HG03280 (cell line): ENCODE data around the gene NID1.
"Not testable (repeated sequence)": the region's sequence is repeated elsewhere in the genome, so short reads cannot be mapped to it uniquely, and the experiment has no call there.

Experiments used
- ATAC-seq: cut with Tn5 transposase; IDR thresholded peaks from one replicate; pipeline ENCODE4 v1.9.1; 2021; ENCODE audit warnings: mild to moderate bottlenecking, moderate library complexity; ENCODE audit not compliant: unreplicated experiment

Gene NID1

GRCh38 chr1:236095705-236096520 lies 31.0 kb upstream of the NID1 start:
- no peak for ATAC-seq

GRCh38 chr1:236092899-236093298 lies 28.0 kb upstream of the NID1 start:
- ATAC-seq: no peak

- no peak for ATAC-seq
Observed at GRCh38 chr1:236091933-236092318, 27.0 kb upstream of the NID1 start.

- no peak for ATAC-seq
Observed at GRCh38 chr1:236090741-236091147, 25.9 kb upstream of the NID1 start.

GRCh38 chr1:236089046-236089773 lies 24.3 kb upstream of the NID1 start:
- no peak for ATAC-seq

GRCh38 chr1:236086537-236086936 lies 21.6 kb upstream of the NID1 start:
- no peak for ATAC-seq

- ATAC-seq: no peak
Observed at GRCh38 chr1:236085545-236086159, 20.8 kb upstream of the NID1 start.

- no peak for ATAC-seq
Observed at GRCh38 chr1:236084386-236084730, 19.5 kb upstream of the NID1 start.

- ATAC-seq: no peak
Observed at GRCh38 chr1:236083650-236084385, 18.9 kb upstream of the NID1 start.

GRCh38 chr1:236082526-236082925 lies 17.6 kb upstream of the NID1 start:
- ATAC-seq: no peak

GRCh38 chr1:236081546-236082227 lies 16.8 kb upstream of the NID1 start:
- ATAC-seq: no peak

GRCh38 chr1:236079703-236080102 lies 14.8 kb upstream of the NID1 start:
- no peak for ATAC-seq

GRCh38 chr1:236078993-236079392 lies 14.1 kb upstream of the NID1 start:
- no peak for ATAC-seq

GRCh38 chr1:236078077-236078476 lies 13.2 kb upstream of the NID1 start:
- not testable (repeated sequence) for ATAC-seq

GRCh38 chr1:236075848-236076247 lies 11.0 kb upstream of the NID1 start:
- no peak for ATAC-seq

GRCh38 chr1:236073307-236073897 lies 8.5 kb upstream of the NID1 start:
- ATAC-seq: no peak

GRCh38 chr1:236072001-236072400 lies 7.1 kb upstream of the NID1 start:
- ATAC-seq: no peak

GRCh38 chr1:236070753-236071152 lies 5.9 kb upstream of the NID1 start:
- ATAC-seq: no peak

GRCh38 chr1:236069796-236070195 lies 4.9 kb upstream of the NID1 start:
- no peak for ATAC-seq

GRCh38 chr1:236067854-236068454 lies 3.1 kb upstream of the NID1 start:
- no peak for ATAC-seq
